Mesothelial cell of epicardium (in vitro differentiated cells): ENCODE data around the gene BMP6. TPM values are rescaled to one million over a fixed set of nuclear protein-coding genes. Genes with fewer than 3 reads are reported as not detected.

Experiments used
- DNase-seq, 2 experiments: peaks; one replicate each; pipeline ENCODE4 v3.0.0; 2021; ENCODE audit warnings: low spot score in 2 of 2; ENCODE audit not compliant: unreplicated experiment in 2 of 2
- H3K27ac Mint-ChIP-seq: 2 replicates; pipeline ENCODE4 v1.8.0; 2021; ENCODE audit warnings: mixed read lengths
- H3K27me3 Mint-ChIP-seq: 2 replicates; pipeline ENCODE4 v1.8.0; 2021; ENCODE audit warnings: low read depth, mixed read lengths
- H3K36me3 Mint-ChIP-seq: 2 replicates; pipeline ENCODE4 v1.8.0; 2021; ENCODE audit warnings: mixed read lengths
- H3K4me1 Mint-ChIP-seq: 2 replicates; pipeline ENCODE4 v1.8.0; 2021; ENCODE audit warnings: mixed read lengths
- H3K4me3 Mint-ChIP-seq: 2 replicates; pipeline ENCODE4 v1.8.0; 2021; ENCODE audit warnings: mild to moderate bottlenecking, moderate library complexity, mixed read lengths
- H3K9me3 Mint-ChIP-seq: 2 replicates; pipeline ENCODE4 v1.8.0; 2021; ENCODE audit warnings: mixed read lengths
- CTCF ChIP-seq: fragments of 200-600 bp; sonication (generic); IDR thresholded peaks from one replicate; pipeline ENCODE4 v1.5.0; 2021; ENCODE audit warnings: antibody characterized with exemption; ENCODE audit not compliant: unreplicated experiment
- total RNA-seq: library from RNA; stranded (reverse); gene quantifications from 3 replicates; pipeline ENCODE4 v1.2.1, GENCODE V29; 2021

Gene BMP6
- total RNA-seq, 1 donor from 2014 or later: 3.6 TPM

DNA sequence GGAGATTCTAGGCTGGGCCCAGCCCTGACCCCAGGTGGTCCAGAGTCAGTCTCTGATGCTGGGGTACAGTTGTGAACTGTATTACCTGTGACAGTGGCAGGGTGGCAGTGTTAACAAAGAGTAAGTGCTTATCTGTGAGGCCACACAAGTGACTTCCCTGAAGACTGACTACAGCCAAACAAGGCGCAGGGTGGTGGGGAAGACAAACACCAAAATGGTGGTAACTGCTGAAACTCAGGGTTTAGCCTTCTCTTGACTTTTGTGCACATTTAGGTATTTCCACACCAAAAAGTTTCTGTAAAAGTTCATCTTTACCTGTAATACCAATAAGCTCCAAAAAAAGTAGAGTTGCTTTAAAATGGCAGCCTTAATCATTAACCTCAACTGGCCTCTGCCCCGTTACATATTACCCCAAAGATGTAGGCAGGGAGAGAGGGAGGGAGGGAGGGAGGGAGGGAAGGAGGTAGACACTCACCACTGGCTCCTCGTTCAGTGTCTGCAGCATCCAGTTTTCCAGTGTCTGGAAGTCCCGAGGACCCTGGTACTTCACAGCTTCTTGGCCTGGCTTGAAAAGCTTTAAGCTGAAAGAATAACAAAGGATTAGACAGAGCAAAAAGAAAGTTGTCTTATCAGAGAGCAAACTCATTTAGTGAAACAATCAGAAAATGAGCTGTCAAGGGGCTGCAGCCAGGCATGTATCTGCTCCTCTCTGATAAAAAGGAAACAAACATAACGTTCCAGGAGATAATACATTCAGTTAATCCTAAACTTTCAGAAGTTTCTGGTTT, 173.4 kb downstream of the BMP6 start:
- no peaks in the 10 kb centered on the region for H3K9me3 Mint-ChIP-seq
- peak overlapping the region; percentile 21 for H3K27ac Mint-ChIP-seq
- peaks cover 1% of the 10 kb centered on the region for H3K4me1 Mint-ChIP-seq
- H3K4me3 Mint-ChIP-seq: no peak overlapping the region
- peaks cover 42% of the 10 kb centered on the region for H3K36me3 Mint-ChIP-seq
- H3K27me3 Mint-ChIP-seq: no peaks in the 10 kb centered on the region
- TF ChIP-seq CTCF: no peak
- DNase-seq: no peak

GRCh38 chr6:7899889-7900213, 174.0 kb downstream of the BMP6 start:
- no peak for DNase-seq
- Mint-ChIP-seq H3K36me3 (peaks cover 44% of the 10 kb centered on the region), H3K9me3 (no peaks in the 10 kb centered on the region), H3K27ac (no peak overlapping the region), H3K4me1 (peaks cover 1% of the 10 kb centered on the region), H3K4me3 (no peak overlapping the region), H3K27me3 (no peaks in the 10 kb centered on the region)
- no peak for TF ChIP-seq CTCF

DNA sequence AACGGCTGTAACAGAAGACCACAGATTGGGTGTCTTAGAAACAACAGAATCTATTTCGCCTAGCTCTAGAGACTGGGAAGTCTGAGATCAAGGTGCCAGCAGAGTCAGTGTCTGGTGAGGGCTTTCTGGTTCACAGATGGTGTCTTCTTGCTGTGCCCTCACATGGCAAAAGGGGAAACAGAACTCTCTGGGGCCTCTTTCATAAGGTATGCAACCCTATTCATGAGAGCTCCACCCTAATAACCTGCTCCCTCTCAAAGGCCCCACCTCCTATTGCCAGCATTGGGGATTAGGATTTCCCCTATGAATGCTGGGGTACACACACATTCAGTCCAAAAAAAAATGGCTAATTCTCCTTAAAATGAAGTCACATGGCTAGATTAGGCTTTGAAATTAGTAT, 174.7 kb downstream of the BMP6 start:
- H3K9me3 Mint-ChIP-seq: no peaks in the 10 kb centered on the region
- no peaks in the 10 kb centered on the region for H3K27me3 Mint-ChIP-seq
- TF ChIP-seq CTCF: no peak
- DNase-seq: no peak
- H3K4me1 Mint-ChIP-seq: peaks cover 1% of the 10 kb centered on the region
- peaks cover 44% of the 10 kb centered on the region for H3K36me3 Mint-ChIP-seq
- H3K27ac Mint-ChIP-seq: no peak overlapping the region
- H3K4me3 Mint-ChIP-seq: no peak overlapping the region

DNA sequence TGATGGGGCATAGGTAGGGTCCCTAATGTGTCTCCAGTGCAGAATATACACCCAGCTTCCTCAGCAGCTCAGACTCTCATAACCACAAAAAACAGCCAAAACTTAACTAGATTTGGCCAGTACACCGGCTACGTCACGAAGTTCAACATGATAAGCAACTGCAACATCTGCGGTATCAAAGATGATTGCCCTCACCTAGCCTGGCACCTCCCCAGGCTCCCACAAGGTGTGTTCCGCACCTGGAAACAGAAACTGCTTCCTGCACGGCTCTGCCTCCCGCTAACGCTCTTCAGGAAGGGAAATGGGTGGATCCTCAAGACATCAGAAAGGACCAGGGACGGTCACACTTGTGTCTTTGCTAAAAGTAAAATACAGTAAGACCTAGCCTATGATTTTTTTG, 175.2 kb downstream of the BMP6 start:
- Mint-ChIP-seq H3K9me3 (no peaks in the 10 kb centered on the region), H3K27me3 (no peaks in the 10 kb centered on the region), H3K36me3 (peaks cover 40% of the 10 kb centered on the region), H3K4me3 (no peak overlapping the region), H3K4me1 (peaks cover 1% of the 10 kb centered on the region), H3K27ac (no peak overlapping the region)
- no peak for TF ChIP-seq CTCF
- no peak for DNase-seq

GRCh38 chr6:7901780-7902179, 175.9 kb downstream of the BMP6 start:
- DNase-seq: no peak
- no peak for TF ChIP-seq CTCF
- Mint-ChIP-seq H3K9me3 (no peaks in the 10 kb centered on the region), H3K27ac (no peak overlapping the region), H3K36me3 (peaks cover 39% of the 10 kb centered on the region), H3K4me3 (no peak overlapping the region), H3K4me1 (peaks cover 1% of the 10 kb centered on the region), H3K27me3 (no peaks in the 10 kb centered on the region)
